Measurements from ENCODE around the gene LRPAP1. TPM values are rescaled to one million over a fixed set of nuclear protein-coding genes. Genes with fewer than 3 reads are reported as not detected.
"Not testable (repeated sequence)": the region's sequence is repeated elsewhere in the genome, so short reads cannot be mapped to it uniquely, and the experiment has no call there.

The LRPAP1 gene
- total RNA-seq, 1 donor from 2014 or later: 92.2 TPM

GRCh38 chr4:3563403-3563802 is 31.2 kb upstream of the LRPAP1 start:
- peaks cover 8% of the 10 kb centered on the region for H3K27me3 Mint-ChIP-seq (ENCODE audit: unreplicated experiment)
- TF ChIP-seq CTCF (IDR thresholded peaks at IDR 0.05; ENCODE audit: unreplicated experiment): no peak
- no peak overlapping the region for H3K27ac Mint-ChIP-seq (ENCODE audit: unreplicated experiment)
- no peak overlapping the region for H3K4me3 Mint-ChIP-seq (ENCODE audit: unreplicated experiment)
- no peaks in the 10 kb centered on the region for H3K36me3 Mint-ChIP-seq (ENCODE audit: low read depth, unreplicated experiment)
- H3K4me1 Mint-ChIP-seq (ENCODE audit: unreplicated experiment): no peaks in the 10 kb centered on the region
- H3K9me3 Mint-ChIP-seq (ENCODE audit: unreplicated experiment): no peaks in the 10 kb centered on the region
- no peak for DNase-seq (ENCODE audit: low spot score)

- DNase-seq (ENCODE audit: low spot score); H3K36me3 Mint-ChIP-seq (ENCODE audit: low read depth, unreplicated experiment); H3K4me1 Mint-ChIP-seq (ENCODE audit: unreplicated experiment); H3K27me3 Mint-ChIP-seq (ENCODE audit: unreplicated experiment); H3K27ac Mint-ChIP-seq (ENCODE audit: unreplicated experiment); H3K9me3 Mint-ChIP-seq (ENCODE audit: unreplicated experiment); H3K4me3 Mint-ChIP-seq (ENCODE audit: unreplicated experiment): not testable (repeated sequence)
These were observed 29.9 kb upstream of the LRPAP1 start for GRCh38 chr4:3562127-3562526.

DNA sequence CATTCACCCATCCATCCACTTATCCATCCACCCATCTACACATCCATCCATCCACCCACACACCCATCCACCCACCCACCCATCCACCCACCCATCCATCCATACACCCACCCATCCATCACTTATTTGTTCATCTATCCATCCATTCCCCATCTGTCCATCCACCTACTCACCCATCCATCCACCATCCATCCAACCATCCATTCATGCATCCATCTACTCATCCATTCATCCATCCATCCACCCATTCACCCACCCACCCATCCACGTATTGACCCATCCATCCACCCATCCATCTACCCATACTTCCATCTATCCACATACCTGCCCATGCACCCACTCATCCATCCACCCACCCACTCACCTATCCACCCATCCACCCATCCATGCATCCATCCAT is 28.2 kb upstream of the LRPAP1 start:
- not testable (repeated sequence) for H3K4me1 Mint-ChIP-seq (ENCODE audit: unreplicated experiment); H3K4me3 Mint-ChIP-seq (ENCODE audit: unreplicated experiment); H3K36me3 Mint-ChIP-seq (ENCODE audit: low read depth, unreplicated experiment); DNase-seq (ENCODE audit: low spot score); H3K9me3 Mint-ChIP-seq (ENCODE audit: unreplicated experiment); H3K27ac Mint-ChIP-seq (ENCODE audit: unreplicated experiment)
- peaks cover 14% of the 10 kb centered on the region for H3K27me3 Mint-ChIP-seq (ENCODE audit: unreplicated experiment)

DNA sequence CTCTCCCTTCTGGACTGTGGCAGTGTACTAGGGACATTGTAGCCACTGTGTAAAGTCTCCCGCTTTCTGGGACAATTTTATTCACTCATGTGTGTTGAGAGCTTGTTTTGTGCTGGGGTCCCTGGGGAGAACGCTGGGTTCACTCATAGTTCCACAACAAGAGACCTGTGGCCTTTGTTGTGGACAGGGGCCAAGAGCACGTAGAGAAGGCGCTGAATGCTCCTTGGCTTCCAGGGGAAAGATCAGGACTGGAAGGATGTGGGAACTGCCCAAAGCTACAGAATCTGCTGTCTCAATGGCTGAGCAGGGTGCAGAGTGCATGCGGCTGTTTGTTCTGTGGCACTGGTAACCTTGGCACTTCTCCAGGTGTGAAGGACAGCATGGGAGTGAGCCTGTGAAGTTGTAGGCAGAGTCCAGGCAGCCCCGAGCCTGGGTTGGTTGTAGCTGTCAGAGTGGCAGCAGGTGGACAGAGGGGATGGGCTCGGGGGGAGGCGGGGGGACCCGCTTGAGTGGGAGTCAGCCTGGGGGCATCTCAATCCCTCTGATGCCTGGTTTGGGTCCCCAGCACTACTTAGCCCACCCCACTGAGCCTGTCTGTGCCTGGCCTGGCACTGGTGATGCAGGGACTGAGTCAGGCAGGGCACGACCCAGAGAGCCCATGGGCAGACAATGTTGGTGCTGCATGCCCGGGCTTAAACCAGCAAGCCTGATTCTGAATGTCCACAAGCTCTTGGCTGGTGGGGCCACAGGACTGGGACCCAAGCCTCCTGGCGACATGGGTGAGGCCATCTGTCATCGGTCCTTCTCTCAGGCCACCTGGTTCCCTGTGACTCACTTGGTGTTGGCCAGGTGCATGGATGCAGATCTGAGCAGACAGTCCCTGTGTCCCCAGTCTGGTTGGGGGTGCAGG is 27.4 kb upstream of the LRPAP1 start:
- H3K27ac Mint-ChIP-seq (ENCODE audit: unreplicated experiment); H3K36me3 Mint-ChIP-seq (ENCODE audit: low read depth, unreplicated experiment); DNase-seq (ENCODE audit: low spot score); H3K4me3 Mint-ChIP-seq (ENCODE audit: unreplicated experiment); H3K4me1 Mint-ChIP-seq (ENCODE audit: unreplicated experiment); H3K9me3 Mint-ChIP-seq (ENCODE audit: unreplicated experiment): not testable (repeated sequence)
- peaks cover 14% of the 10 kb centered on the region for H3K27me3 Mint-ChIP-seq (ENCODE audit: unreplicated experiment)

- H3K27ac Mint-ChIP-seq (ENCODE audit: unreplicated experiment); H3K4me3 Mint-ChIP-seq (ENCODE audit: unreplicated experiment); DNase-seq (ENCODE audit: low spot score); H3K4me1 Mint-ChIP-seq (ENCODE audit: unreplicated experiment); H3K9me3 Mint-ChIP-seq (ENCODE audit: unreplicated experiment); H3K36me3 Mint-ChIP-seq (ENCODE audit: low read depth, unreplicated experiment): not testable (repeated sequence)
- H3K27me3 Mint-ChIP-seq (ENCODE audit: unreplicated experiment): peaks cover 14% of the 10 kb centered on the region
These were observed 26.3 kb upstream of the LRPAP1 start for GRCh38 chr4:3558514-3558836.

GRCh38 chr4:3557676-3558513 is 25.7 kb upstream of the LRPAP1 start:
- H3K27ac Mint-ChIP-seq (ENCODE audit: unreplicated experiment); H3K36me3 Mint-ChIP-seq (ENCODE audit: low read depth, unreplicated experiment); H3K4me1 Mint-ChIP-seq (ENCODE audit: unreplicated experiment); H3K9me3 Mint-ChIP-seq (ENCODE audit: unreplicated experiment); H3K4me3 Mint-ChIP-seq (ENCODE audit: unreplicated experiment); DNase-seq (ENCODE audit: low spot score); H3K27me3 Mint-ChIP-seq (ENCODE audit: unreplicated experiment): not testable (repeated sequence)

- DNase-seq (ENCODE audit: low spot score); H3K36me3 Mint-ChIP-seq (ENCODE audit: low read depth, unreplicated experiment); H3K4me1 Mint-ChIP-seq (ENCODE audit: unreplicated experiment); H3K4me3 Mint-ChIP-seq (ENCODE audit: unreplicated experiment); H3K9me3 Mint-ChIP-seq (ENCODE audit: unreplicated experiment); H3K27me3 Mint-ChIP-seq (ENCODE audit: unreplicated experiment); H3K27ac Mint-ChIP-seq (ENCODE audit: unreplicated experiment): not testable (repeated sequence)
These were observed 24.9 kb upstream of the LRPAP1 start for GRCh38 chr4:3557088-3557492.

- H3K9me3 Mint-ChIP-seq (ENCODE audit: unreplicated experiment); H3K27me3 Mint-ChIP-seq (ENCODE audit: unreplicated experiment); H3K27ac Mint-ChIP-seq (ENCODE audit: unreplicated experiment); H3K36me3 Mint-ChIP-seq (ENCODE audit: low read depth, unreplicated experiment); H3K4me3 Mint-ChIP-seq (ENCODE audit: unreplicated experiment); H3K4me1 Mint-ChIP-seq (ENCODE audit: unreplicated experiment): not testable (repeated sequence)
- DNase-seq (ENCODE audit: low spot score): peak; percentile 37
These were observed 24.1 kb upstream of the LRPAP1 start for GRCh38 chr4:3556244-3556867.

- DNase-seq (ENCODE audit: low spot score); H3K27ac Mint-ChIP-seq (ENCODE audit: unreplicated experiment); H3K4me3 Mint-ChIP-seq (ENCODE audit: unreplicated experiment); H3K4me1 Mint-ChIP-seq (ENCODE audit: unreplicated experiment); H3K36me3 Mint-ChIP-seq (ENCODE audit: low read depth, unreplicated experiment); H3K9me3 Mint-ChIP-seq (ENCODE audit: unreplicated experiment); H3K27me3 Mint-ChIP-seq (ENCODE audit: unreplicated experiment): not testable (repeated sequence)
These were observed 23.3 kb upstream of the LRPAP1 start for GRCh38 chr4:3555459-3556070.

GRCh38 chr4:3551366-3551765 is 19.1 kb upstream of the LRPAP1 start:
- H3K9me3 Mint-ChIP-seq (ENCODE audit: unreplicated experiment); H3K4me3 Mint-ChIP-seq (ENCODE audit: unreplicated experiment); H3K27ac Mint-ChIP-seq (ENCODE audit: unreplicated experiment); H3K27me3 Mint-ChIP-seq (ENCODE audit: unreplicated experiment); H3K4me1 Mint-ChIP-seq (ENCODE audit: unreplicated experiment); H3K36me3 Mint-ChIP-seq (ENCODE audit: low read depth, unreplicated experiment); DNase-seq (ENCODE audit: low spot score): not testable (repeated sequence)
